Activated naive CD4-positive, alpha-beta T cell treated with anti-CD3 and anti-CD28 coated beads for 36 hours (primary cell): Measurements from ENCODE around the gene SDK1. TPM values are rescaled to one million over a fixed set of nuclear protein-coding genes. Genes with fewer than 3 reads are reported as not detected.
"Not testable (repeated sequence)": the region's sequence is repeated elsewhere in the genome, so short reads cannot be mapped to it uniquely, and the experiment has no call there.

ENCODE experiments used
- CTCF ChIA-PET: fragments of 350-600 bp; sonication (Branson Sonifier 250); formaldehyde crosslinking; loops from one replicate; lab custom pipeline; 2021; ENCODE audit warnings: antibody characterized with exemption; lab: Charles Lee
- DNase-seq: peaks from one replicate; pipeline ENCODE4 v3.0.0-alpha.2; 2020
- H3K27ac Mint-ChIP-seq: one replicate; pipeline ENCODE4 v1.8.0; 2021; ENCODE audit warnings: mild to moderate bottlenecking, mixed read lengths
- H3K27me3 Mint-ChIP-seq: one replicate; pipeline ENCODE4 v1.8.0; 2021; ENCODE audit warnings: low read depth, mixed read lengths
- H3K36me3 Mint-ChIP-seq: one replicate; pipeline ENCODE4 v1.8.0; 2021; ENCODE audit warnings: low read depth, mixed read lengths
- H3K4me1 Mint-ChIP-seq: one replicate; pipeline ENCODE4 v1.8.0; 2021; ENCODE audit warnings: low read depth, mixed read lengths
- H3K4me3 Mint-ChIP-seq: one replicate; pipeline ENCODE4 v1.8.0; 2021; ENCODE audit warnings: mild to moderate bottlenecking, moderate library complexity, mixed read lengths
- H3K9me3 Mint-ChIP-seq: one replicate; pipeline ENCODE4 v1.8.0; 2021; ENCODE audit warnings: mixed read lengths
- intact Hi-C: fragments of 100-400 bp; cut with micrococcal nuclease; formaldehyde crosslinking; loops from one replicate; pipeline ENCODE4 v1.15.1; 2023
- total RNA-seq, 2 experiments: library from RNA; stranded (reverse); gene quantifications; one replicate each; pipeline ENCODE4 v1.2.3, GENCODE V29; 2021

The SDK1 gene
- total RNA-seq, 2 experiments from 2014 or later, result 1.3 to 2.0 TPM

DNA sequence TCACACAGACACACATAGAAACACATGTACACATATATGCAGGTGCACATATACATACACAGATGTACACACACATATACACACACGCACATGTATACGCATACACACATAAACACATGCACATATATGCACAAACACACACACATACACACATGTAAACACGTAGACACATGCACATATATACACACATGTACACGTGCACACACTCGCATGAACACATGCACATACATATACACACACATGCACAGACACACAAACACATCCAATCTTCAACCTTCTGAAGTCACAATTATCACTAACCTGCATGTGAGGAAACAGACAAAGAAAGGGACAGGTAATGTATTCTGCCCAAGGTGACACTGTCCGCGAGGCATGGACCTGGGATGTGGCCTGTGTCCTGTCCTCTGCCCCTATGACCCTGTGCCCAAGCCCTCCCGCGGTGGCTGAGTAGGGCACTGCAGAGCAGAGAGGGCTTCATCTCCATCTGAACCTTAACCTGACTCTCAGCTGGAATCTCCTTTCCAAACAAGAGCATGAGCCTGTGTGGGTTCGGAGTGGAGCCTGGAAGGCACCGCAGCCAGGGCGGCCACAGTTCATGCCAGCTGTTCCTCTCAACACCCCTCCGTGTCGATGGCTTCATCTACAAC is 660.9 kb downstream of the SDK1 start:
- no peak overlapping the region for H3K27ac Mint-ChIP-seq
- no peak for DNase-seq
- no peaks in the 10 kb centered on the region for H3K27me3 Mint-ChIP-seq
- peaks cover 4% of the 10 kb centered on the region for H3K9me3 Mint-ChIP-seq
- CTCF ChIA-PET, result no interaction called here
- H3K4me3 Mint-ChIP-seq, result no peak overlapping the region
- H3K4me1 Mint-ChIP-seq, result no peaks in the 10 kb centered on the region
- H3K36me3 Mint-ChIP-seq, result no peaks in the 10 kb centered on the region
- intact Hi-C loops, result no loop called here

DNA sequence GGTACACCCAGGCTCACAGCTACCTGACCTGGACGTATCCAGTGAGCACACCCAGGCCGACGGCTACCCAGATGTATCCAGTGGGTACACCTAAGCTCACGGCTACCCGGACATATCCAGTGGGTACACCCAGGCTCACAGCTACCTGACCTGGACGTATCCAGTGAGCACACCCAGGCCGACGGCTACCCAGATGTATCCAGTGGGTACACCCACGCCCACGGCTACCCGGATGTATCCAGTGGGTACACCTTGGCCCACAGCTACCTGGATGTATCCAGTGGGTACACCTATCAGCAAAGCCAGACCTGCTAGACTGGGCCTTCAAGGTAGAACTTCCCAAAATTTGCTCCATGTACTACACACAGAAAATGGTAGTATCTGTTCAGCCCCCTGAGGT is 662.7 kb downstream of the SDK1 start:
- H3K27ac Mint-ChIP-seq, H3K9me3 Mint-ChIP-seq, CTCF ChIA-PET, H3K27me3 Mint-ChIP-seq, DNase-seq, H3K4me1 Mint-ChIP-seq, intact Hi-C loops, H3K4me3 Mint-ChIP-seq, H3K36me3 Mint-ChIP-seq: not testable (repeated sequence)

DNA sequence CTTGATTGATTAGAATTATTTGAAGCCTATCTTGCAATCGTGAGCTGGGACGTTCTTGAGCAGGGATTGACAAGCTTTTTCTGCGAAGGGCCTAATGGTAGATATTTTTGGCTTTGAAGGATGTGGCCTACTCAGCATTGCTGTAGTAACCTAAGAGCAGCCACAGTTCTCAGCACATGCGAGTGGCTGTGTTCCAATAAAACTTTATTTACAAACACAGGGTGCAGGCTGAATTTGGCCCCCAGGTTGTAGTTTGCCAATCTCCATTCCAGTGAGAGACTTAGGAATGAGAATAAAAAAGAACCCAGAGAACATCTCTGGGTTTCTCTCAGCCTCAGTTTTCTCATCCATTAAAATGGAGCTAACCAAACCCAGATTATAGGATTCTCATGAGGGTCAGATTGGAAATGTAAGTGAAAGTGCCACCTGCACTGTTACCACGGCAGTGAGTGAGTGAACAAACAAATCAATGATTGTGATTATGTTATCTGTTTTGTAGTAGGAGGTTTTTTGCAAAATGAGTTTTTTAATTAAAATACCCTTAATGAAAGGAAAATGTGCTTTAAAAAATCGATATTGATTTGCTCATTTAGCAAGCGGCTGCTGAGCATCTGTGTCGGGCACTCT is 664.0 kb downstream of the SDK1 start:
- H3K36me3 Mint-ChIP-seq, result no peaks in the 10 kb centered on the region
- CTCF ChIA-PET, result no interaction called here

DNA sequence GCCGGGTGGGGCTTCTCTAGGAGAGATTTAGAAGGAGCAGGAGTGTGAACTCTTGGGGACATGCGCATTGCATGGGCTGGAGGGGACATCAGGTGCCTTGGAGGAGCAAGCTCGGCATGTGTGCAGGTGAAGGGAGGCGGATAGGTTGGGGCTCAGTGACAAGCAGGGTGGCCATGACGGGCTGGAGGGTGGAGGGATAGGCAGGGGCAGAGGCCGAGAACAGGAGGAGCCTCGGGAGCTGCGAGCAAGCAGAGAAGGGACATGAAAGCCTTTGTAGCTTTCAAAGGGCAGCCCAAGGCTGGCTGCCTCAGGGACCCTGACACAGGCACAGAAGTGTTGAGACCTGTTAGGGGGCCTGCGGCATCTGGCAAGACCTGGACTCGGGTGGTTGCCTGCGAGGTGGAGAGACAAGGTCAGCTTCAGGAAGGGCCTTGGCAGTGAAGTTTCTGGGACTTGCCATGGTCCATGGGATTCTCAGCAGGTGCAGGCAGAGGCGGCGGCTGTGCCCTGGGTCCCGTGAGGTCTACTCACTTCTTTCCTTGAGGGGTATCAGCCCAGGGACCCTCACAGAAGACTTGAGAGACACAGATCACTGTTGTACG is 664.8 kb downstream of the SDK1 start:
- H3K27me3 Mint-ChIP-seq, result no peaks in the 10 kb centered on the region
- no peak overlapping the region for H3K27ac Mint-ChIP-seq
- no peaks in the 10 kb centered on the region for H3K36me3 Mint-ChIP-seq
- CTCF ChIA-PET, result interaction anchor here (0.7 kb wide), 1 partner anchor 12 kb away, joined by 3 read pairs; no protein-coding TSS in a partner anchor
- H3K4me1 Mint-ChIP-seq, result no peaks in the 10 kb centered on the region
- DNase-seq, result no peak
- intact Hi-C loops, result no loop called here
- H3K4me3 Mint-ChIP-seq, result no peak overlapping the region
- H3K9me3 Mint-ChIP-seq, result peaks cover 4% of the 10 kb centered on the region

More for the DNA sequence above, 664.0 kb downstream of the SDK1 start:
- no peak for DNase-seq
- intact Hi-C loops, result no loop called here
- H3K9me3 Mint-ChIP-seq, result peaks cover 4% of the 10 kb centered on the region
- no peak overlapping the region for H3K27ac Mint-ChIP-seq
- no peaks in the 10 kb centered on the region for H3K4me1 Mint-ChIP-seq
- H3K4me3 Mint-ChIP-seq, result no peak overlapping the region
- H3K27me3 Mint-ChIP-seq, result no peaks in the 10 kb centered on the region

DNA sequence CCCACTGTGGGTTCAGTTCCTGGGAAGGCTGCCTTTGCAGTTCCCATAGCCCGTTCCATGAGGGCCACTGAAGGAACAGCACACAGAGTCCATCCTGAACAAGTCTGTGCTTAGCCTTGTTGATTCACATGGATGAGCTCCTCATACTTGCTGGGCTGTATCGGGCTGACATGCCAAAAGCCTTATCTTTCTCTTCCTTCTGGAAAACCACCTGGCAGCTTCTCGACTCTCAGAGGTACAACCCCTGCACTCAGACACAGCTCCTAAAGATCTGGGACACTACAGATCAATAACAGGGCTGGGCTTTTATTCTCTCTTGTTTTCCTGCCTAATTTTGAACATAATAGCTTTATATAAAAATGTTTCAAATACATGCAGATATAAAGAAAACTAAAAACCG is 667.2 kb downstream of the SDK1 start:
- CTCF ChIA-PET, result no interaction called here
- Mint-ChIP-seq H3K9me3 (no peaks in the 10 kb centered on the region), H3K27me3 (no peaks in the 10 kb centered on the region), H3K4me3 (no peak overlapping the region), H3K36me3 (no peaks in the 10 kb centered on the region), H3K4me1 (no peaks in the 10 kb centered on the region), H3K27ac (no peak overlapping the region)
- no peak for DNase-seq
- intact Hi-C loops, result no loop called here

DNA sequence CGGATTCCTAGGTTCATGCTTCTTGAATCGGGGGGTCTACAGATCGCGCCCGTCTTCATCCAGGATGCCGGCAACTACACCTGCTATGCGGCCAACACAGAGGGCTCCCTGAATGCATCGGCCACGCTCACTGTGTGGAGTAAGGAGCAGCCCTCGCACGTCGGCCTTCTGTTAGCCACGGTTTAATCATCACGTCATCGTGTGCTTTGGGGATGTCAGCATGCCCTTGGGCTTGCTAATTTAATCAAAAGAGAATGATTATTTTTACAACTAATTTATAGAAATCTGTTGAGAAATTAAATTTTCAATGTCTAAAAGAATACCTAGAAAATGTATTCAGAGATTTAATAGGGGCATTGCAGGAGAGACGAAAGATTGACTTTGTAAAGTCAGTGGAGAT is 668.2 kb downstream of the SDK1 start:
- H3K9me3 Mint-ChIP-seq, result no peaks in the 10 kb centered on the region
- H3K4me3 Mint-ChIP-seq, result no peak overlapping the region
- H3K27ac Mint-ChIP-seq, result no peak overlapping the region
- CTCF ChIA-PET, result no interaction called here
- DNase-seq, result no peak
- H3K27me3 Mint-ChIP-seq, result no peaks in the 10 kb centered on the region
- intact Hi-C loops, result no loop called here
- H3K4me1 Mint-ChIP-seq, result no peaks in the 10 kb centered on the region
- no peaks in the 10 kb centered on the region for H3K36me3 Mint-ChIP-seq

DNA sequence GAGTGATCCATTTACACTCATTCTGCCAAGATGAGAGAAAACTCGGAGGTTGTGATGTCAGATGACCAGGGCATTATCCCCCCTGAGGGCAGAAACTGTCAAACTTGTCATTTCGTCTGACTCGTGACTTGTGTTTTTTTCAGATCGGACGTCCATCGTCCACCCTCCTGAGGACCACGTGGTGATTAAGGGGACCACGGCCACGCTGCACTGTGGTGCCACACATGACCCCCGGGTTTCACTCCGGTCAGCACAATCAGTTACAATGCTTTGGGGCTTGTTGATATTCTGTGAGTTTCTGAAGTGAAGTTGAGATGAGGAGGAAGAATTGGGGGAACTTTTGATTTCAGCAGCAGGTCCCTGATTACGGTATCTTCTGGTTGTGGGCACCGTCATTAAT is 670.3 kb downstream of the SDK1 start:
- no peaks in the 10 kb centered on the region for H3K4me1 Mint-ChIP-seq
- intact Hi-C loops, result no loop called here
- H3K27me3 Mint-ChIP-seq, result no peaks in the 10 kb centered on the region
- H3K9me3 Mint-ChIP-seq, result no peaks in the 10 kb centered on the region
- CTCF ChIA-PET, result no interaction called here
- no peaks in the 10 kb centered on the region for H3K36me3 Mint-ChIP-seq
- no peak for DNase-seq
- H3K27ac Mint-ChIP-seq, result no peak overlapping the region
- H3K4me3 Mint-ChIP-seq, result no peak overlapping the region

DNA sequence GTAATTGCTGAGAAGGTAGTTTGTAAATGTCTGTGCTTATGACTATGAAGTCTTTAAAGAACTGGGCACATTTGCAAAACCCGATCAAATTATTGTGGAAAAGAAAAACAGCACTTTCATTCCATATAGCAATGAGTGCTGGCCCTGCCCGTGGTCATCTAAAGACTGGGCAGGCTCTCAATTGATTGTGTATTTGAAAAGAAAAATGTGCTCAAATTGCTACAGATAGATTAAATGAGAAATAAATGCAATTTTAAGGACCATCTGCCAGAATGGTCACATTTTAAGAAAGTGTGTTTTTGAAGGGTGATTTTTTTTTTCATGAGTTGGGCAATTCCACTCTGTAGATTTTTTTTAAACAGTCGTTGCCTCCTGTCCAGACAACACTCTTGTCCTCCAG is 672.2 kb downstream of the SDK1 start:
- DNase-seq, result no peak
- no peaks in the 10 kb centered on the region for H3K4me1 Mint-ChIP-seq
- intact Hi-C loops, result no loop called here
- CTCF ChIA-PET, result no interaction called here
- no peak overlapping the region for H3K4me3 Mint-ChIP-seq
- no peaks in the 10 kb centered on the region for H3K36me3 Mint-ChIP-seq
- H3K27me3 Mint-ChIP-seq, result no peaks in the 10 kb centered on the region
- H3K9me3 Mint-ChIP-seq, result no peaks in the 10 kb centered on the region
- no peak overlapping the region for H3K27ac Mint-ChIP-seq

DNA sequence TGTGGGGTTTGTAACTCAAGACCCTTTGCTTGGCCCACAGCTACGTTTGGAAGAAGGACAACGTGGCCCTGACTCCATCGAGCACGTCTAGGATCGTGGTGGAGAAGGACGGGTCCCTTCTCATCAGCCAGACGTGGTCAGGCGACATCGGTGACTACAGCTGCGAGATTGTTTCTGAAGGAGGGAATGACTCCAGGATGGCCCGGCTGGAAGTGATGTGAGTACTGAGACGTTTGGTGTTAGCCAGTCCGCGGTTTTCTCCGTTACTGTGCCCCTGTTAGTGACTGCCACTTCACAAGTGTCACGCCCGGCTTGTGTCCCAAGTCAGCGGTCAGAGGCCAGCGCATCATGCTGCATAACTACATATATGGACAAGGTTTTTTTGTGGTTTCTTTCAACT is 673.3 kb downstream of the SDK1 start:
- no peak overlapping the region for H3K27ac Mint-ChIP-seq
- no peak for DNase-seq
- H3K4me3 Mint-ChIP-seq, result no peak overlapping the region
- no peaks in the 10 kb centered on the region for H3K9me3 Mint-ChIP-seq
- no peaks in the 10 kb centered on the region for H3K27me3 Mint-ChIP-seq
- H3K36me3 Mint-ChIP-seq, result no peaks in the 10 kb centered on the region
- CTCF ChIA-PET, result no interaction called here
- intact Hi-C loops, result no loop called here
- no peaks in the 10 kb centered on the region for H3K4me1 Mint-ChIP-seq

DNA sequence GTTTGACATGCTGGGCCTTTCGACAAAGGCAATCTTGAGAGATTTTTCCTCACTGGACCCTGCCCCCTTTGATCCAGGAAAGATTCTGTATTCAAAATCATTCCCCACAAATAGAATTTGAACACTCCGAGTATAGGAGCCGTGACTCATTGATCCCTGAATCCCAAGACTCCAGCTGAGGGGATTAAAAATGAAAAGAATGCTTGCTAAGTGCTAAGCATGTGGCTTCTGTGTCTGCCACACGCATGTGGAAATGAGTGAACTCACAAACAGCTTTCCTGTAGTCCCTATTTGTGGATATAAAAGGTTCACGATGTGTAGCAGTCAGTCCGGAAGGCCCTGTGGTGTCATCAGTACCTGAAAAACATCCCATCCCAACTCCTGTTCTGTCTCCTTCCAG is 674.3 kb downstream of the SDK1 start:
- Mint-ChIP-seq H3K4me3 (no peak overlapping the region), H3K4me1 (no peaks in the 10 kb centered on the region), H3K27me3 (no peaks in the 10 kb centered on the region), H3K9me3 (no peaks in the 10 kb centered on the region), H3K36me3 (no peaks in the 10 kb centered on the region), H3K27ac (no peak overlapping the region)
- CTCF ChIA-PET, result no interaction called here
- intact Hi-C loops, result no loop called here
- no peak for DNase-seq

DNA sequence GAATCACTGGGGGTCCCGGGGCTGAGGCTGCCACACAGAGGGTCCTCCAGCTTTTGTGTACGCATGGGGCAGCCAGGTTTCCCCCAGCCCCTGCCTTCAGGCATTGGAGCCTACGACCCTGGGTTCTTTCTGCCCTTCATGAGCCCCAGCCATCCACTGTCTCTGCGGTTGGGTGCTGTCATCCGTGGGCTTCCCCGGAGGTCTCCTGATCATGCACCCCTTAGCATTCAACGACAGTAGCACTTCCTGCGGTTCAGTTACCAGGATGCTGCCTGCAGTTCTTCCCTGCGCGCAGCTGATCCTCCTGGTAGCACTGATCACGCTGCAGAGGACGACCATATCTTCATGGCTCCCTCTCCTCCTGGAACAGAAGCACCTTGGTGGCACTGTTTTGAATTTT is 676.3 kb downstream of the SDK1 start:
- Mint-ChIP-seq H3K27ac (no peak overlapping the region), H3K27me3 (no peaks in the 10 kb centered on the region), H3K36me3 (no peaks in the 10 kb centered on the region), H3K9me3 (no peaks in the 10 kb centered on the region), H3K4me1 (no peaks in the 10 kb centered on the region), H3K4me3 (no peak overlapping the region)
- intact Hi-C loops, result no loop called here
- CTCF ChIA-PET, result no interaction called here
- no peak for DNase-seq

DNA sequence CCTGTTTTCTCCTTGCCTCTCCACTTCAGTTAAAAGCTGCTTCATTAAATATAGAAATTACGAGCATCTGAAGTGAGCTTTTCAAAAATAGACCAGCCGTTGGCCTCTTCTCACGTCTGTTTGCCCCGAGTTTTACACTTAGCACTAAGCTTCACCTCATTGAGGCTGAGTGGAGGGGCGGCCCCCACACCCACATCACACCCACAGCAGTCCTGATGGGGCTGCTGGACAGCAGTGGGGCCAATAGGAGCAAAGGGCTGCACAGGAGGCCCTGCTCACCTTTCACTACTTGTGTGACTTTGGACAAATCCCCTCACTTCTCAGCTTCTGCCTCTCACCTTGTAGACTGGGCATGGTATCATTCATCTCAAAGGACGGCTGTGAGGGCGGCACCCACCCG is 677.8 kb downstream of the SDK1 start:
- H3K4me3 Mint-ChIP-seq, result no peak overlapping the region
- no peaks in the 10 kb centered on the region for H3K9me3 Mint-ChIP-seq
- DNase-seq, result no peak
- H3K27me3 Mint-ChIP-seq, result no peaks in the 10 kb centered on the region
- no peak overlapping the region for H3K27ac Mint-ChIP-seq
- intact Hi-C loops, result no loop called here
- CTCF ChIA-PET, result no interaction called here
- no peaks in the 10 kb centered on the region for H3K36me3 Mint-ChIP-seq
- no peaks in the 10 kb centered on the region for H3K4me1 Mint-ChIP-seq

DNA sequence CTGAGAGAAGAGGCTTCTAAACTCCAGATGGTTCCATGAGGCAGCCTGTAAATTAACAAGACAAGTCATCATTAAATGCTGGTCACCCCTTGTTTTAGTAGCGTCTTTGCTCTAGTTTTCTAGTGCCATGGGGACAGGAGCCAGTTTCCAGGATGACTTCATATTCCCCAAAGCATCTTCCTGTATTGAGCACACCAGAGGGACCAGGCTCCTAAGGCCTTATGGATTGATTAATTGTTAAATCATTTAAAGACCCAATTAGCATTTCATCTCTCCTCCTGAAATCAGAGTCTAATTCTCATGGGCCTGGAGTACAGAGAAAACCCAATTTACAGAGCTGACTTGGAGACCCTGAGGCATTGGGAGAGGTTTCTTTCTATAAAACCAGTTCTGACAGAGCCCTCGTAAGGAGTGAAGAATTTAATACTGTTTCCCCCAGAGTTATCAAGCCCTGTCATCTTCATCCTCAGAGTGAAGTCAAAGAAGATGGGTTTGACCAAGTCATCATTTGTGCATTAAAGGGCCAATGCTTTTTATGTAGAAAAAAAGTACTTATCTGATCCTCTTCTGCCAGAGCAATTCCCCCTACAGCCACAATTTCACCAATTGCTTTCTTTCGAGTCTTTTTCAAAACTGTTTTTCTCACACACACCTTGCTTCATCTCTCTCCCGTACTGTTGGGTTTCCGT is 678.7 kb downstream of the SDK1 start:
- H3K36me3 Mint-ChIP-seq, result no peaks in the 10 kb centered on the region
- intact Hi-C loops, result no loop called here
- H3K9me3 Mint-ChIP-seq, result no peaks in the 10 kb centered on the region
- no peak overlapping the region for H3K27ac Mint-ChIP-seq
- DNase-seq, result no peak
- H3K4me3 Mint-ChIP-seq, result no peak overlapping the region
- no peaks in the 10 kb centered on the region for H3K4me1 Mint-ChIP-seq
- H3K27me3 Mint-ChIP-seq, result no peaks in the 10 kb centered on the region
- CTCF ChIA-PET, result no interaction called here
